Stimulated activated CD8-positive, alpha-beta memory T cell treated with anti-CD3 and anti-CD28 coated beads, Interleukin-4, amount 100 ng/mL, for 24 hours (primary cell): ENCODE results near the gene FBXO24.
"Not testable (repeated sequence)": the region's sequence is repeated elsewhere in the genome, so short reads cannot be mapped to it uniquely, and the experiment has no call there.

ENCODE experiments used
- DNase-seq: peaks from one replicate; pipeline ENCODE4 v3.0.0-alpha.2; 2020; ENCODE audit warnings: low read depth

FBXO24 gene

GRCh38 chr7:100559127-100559526 lies 27.0 kb upstream of the FBXO24 start:
- no peak for DNase-seq

- no peak for DNase-seq
Observed at GRCh38 chr7:100561491-100562194, 24.5 kb upstream of the FBXO24 start.

- DNase-seq, result no peak
Observed at GRCh38 chr7:100562195-100563099, 23.7 kb upstream of the FBXO24 start.

DNA sequence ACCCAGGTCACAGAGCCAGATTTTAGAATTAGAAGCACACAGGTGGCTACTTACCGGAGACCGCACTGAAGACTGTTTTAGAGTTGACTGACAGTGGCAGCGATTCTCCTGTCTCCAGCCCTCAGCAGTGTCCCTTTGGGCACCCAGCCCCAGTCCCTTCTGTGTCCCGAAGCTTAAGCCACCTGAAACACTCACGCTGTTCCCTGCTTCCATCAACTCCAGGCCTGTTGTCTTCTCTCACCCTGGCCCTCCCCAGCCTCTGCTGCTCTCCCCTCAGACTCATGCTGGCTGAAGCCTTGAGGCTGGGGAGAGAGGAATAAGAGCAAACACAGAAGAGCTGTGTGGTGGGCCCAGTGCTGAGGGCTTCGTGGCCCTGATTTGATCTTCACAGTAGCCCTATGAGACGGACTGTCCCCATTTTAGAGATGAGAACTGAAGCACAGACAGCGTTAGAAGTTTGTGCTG lies 23.0 kb upstream of the FBXO24 start:
- no peak for DNase-seq

- DNase-seq, result peak; percentile 76
Observed at GRCh38 chr7:100563809-100564400, 22.2 kb upstream of the FBXO24 start.

DNA sequence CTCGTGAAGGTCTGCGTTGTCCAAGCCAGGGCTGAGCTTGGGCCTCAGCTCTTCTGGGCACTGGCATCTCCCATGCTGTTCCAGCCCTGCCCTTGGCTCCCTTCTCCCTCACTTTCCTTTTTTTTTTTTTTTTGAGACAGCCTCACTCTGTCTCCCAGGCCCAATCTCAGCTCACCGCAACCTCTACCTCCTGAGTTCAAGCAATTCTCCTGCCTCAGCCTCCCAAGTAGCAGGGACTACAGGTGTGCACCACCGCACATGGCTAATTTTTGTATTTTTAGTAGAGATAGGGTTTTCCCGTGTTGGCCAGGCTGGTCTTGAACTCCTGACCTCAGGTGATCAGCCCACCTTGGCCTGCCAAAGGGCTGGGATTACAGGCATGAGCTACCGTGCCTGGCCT lies 21.7 kb upstream of the FBXO24 start:
- not testable (repeated sequence) for DNase-seq

DNA sequence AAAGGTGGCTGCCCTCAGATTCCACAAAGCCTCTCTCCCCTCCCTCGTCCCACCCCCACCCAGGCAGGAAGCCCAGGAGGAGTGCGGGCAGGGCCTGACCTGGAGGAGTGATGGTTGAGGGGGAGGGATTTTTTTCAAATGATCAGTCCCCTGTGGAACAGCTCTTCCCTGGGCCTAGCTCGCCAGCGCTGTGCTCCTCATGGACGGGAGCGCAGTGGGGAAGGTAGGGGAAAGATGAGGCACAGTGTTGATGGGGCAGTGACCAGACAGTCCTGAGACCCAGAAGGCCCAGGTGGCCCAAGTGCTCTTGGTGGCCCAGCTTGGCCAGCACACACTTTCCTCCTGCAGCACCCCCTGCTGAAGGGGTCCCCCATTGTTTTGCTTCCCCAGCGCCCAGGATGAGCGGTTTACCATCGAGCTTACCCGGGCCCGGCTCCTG lies 21.0 kb upstream of the FBXO24 start:
- DNase-seq, result no peak

DNA sequence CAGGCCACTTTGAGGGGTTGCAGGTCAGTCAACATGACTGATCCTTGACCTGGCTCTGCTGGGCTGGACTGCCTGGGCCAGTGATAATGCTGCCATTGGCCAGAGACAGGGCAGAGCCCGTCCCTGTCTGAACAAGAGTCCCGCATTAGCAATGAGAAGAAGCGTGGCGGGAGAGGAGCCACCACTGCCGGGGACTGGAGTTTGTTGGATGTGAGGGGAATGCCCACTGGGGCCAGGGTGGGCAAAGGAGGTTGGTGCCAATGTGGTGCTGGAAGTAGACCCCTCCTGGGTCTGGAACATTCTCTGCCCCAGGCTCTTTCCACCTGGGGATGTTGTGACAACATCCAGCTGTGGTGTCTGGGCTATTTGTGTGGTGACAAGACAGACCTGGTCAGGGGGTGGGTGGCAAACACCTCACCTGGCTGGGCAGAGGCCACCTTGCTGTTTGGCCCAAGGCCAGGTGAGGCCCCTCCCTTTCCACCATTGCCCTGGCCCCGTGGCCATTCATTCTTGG lies 20.1 kb upstream of the FBXO24 start:
- DNase-seq, result no peak

DNA sequence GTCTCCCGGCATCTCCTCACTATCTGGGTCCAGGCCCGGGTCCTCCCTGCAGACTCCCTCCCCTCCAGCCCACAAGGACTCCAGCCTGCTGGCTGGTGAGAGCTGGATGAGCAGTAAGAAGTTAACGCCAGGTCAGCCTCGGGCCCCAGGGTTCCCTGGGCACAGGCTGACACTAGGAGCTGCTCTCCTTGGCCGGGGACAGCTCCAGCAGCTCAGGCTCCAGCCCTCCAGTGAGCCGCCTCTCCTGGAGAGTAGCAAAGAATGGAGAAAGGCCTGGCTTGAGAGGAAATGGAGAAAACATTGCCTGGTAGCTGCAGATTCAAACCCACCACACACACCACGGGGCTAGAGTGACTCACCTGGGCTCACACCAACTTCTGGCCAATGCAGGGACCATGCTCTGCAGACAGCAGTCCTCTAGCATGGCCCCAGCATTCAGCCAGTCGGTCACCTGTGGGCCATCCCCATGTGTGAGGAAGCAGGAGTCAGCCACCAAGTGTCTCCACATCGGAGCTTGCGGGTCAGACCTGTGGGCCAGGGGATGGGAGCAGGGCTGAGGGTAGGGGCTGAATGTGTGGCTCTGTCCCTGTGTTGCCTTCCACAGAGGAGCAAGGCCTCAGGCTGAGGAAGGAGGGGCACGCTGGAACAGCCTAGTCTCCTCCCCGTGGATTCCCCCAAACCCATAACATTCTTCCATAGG lies 18.9 kb upstream of the FBXO24 start:
- DNase-seq, result no peak

GRCh38 chr7:100567751-100568175 lies 18.4 kb upstream of the FBXO24 start:
- no peak for DNase-seq

GRCh38 chr7:100568176-100568895 lies 17.8 kb upstream of the FBXO24 start:
- no peak for DNase-seq

GRCh38 chr7:100568896-100569844 lies 17.0 kb upstream of the FBXO24 start:
- peak; percentile 36 for DNase-seq

- no peak for DNase-seq
Observed at GRCh38 chr7:100570954-100571828, 14.9 kb upstream of the FBXO24 start.

DNA sequence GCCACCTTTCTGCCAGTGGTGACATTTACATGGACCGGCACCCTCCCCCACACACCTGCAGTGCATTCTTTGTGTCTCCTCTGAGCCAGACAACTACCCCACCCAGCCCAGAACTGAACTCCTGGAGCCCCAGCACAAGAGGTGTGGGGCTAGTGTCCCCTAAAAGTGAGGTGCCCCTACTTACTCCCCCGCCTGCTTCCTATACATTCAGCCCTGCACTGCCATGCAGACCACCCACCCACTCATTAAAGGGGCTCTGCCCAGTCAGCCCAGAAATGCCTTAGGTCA lies 14.4 kb upstream of the FBXO24 start:
- DNase-seq, result no peak

DNA sequence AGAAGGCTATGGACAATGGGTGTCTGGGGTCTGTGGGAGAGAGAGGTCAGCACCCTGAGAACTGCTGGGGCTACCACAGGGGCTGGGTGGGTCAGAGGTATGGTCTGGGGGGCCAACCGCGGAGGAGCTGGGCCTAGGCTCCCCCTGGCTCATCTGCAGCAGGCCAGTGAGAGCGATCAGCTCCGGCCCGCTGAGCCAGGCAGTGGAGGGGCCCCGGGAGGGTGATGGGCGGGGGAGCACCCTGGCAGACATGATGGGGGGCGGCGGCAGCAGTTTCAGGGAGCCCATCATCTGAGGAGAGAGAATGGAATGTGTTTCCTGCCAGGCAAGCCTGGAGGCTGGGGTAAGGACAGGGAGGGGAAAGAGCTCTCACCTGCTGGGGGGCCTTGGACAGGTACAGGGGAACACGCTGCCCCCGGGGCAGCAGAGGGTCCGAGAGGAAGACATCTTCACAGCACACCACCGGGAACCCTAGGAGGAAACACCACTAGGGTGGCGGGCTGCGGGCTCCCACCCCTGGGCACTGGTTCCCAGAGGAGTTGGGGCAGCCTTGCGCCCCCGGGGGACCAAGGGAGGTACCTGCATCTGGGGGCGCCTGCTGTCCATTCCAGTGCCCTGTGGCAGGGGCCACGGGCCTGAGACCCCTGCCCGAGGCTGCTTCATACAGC lies 13.7 kb upstream of the FBXO24 start:
- DNase-seq, result no peak

DNA sequence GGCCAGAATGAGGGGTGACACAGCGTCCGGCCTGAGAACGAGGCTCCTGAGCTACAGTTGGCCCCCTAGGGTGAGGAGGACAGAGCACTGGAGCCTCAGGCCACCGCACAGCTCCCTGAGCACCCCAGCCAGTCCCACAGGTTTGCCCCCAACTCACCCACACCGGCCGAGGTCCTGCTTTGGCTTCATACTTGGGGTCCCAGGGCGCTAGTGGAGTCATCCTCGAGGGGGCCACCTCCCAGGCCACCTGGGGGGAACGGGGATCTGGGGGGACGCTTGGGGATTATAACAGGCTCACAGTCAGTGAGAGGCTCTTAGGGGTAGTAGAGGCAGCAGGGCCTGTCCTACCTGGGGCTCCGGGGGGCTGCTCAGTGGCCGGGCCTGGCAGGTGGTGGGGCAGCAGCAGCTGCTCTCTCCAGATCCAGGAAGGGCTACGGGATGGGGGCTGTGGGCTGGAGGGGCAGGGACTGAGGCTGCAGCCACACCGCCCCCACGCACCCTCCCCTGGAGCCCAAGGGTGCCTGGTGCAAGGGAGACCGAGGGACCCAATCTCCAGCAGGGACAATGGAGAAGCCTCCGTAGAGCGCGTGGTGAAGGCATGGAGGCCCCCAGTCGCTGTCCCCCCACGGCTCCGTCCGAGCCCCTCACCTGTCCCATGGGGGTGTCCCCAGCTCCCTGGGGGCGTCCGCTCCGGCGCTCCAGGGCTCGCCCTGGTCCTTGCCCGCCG lies 13.0 kb upstream of the FBXO24 start:
- DNase-seq, result no peak

- no peak for DNase-seq
Observed at GRCh38 chr7:100573691-100574361, 12.3 kb upstream of the FBXO24 start, which contains the start of gene SAP25. SAP25 (minus strand) TSS chr7:100573900; CDS start chr7:100573742, 158 bp downstream.
